ENCODE results near the gene DHX30.
"Not testable (repeated sequence)": the region's sequence is repeated elsewhere in the genome, so short reads cannot be mapped to it uniquely, and the experiment has no call there.

Gene DHX30

GRCh38 chr3:47802734-47803479, at the start of gene DHX30:
TSS of gene DHX30 (plus strand) at chr3:47803138. CDS start at chr3:47810684, 7,546 bp downstream.
- in situ Hi-C loops (cut with HindIII; ENCODE audit: low sequenced_read_pairs): no loop called here

GRCh38 chr3:47758261-47759025, 44.5 kb upstream of the DHX30 start:
- in situ Hi-C loops (cut with HindIII; ENCODE audit: low sequenced_read_pairs): no loop called here

- in situ Hi-C loops (cut with HindIII; ENCODE audit: low sequenced_read_pairs): not testable (repeated sequence)
Observed at GRCh38 chr3:47760207-47760606, 42.7 kb upstream of the DHX30 start.

GRCh38 chr3:47761046-47761445, 41.9 kb upstream of the DHX30 start:
- in situ Hi-C loops (cut with HindIII; ENCODE audit: low sequenced_read_pairs): no loop called here

- in situ Hi-C loops (cut with HindIII; ENCODE audit: low sequenced_read_pairs): no loop called here
Observed at GRCh38 chr3:47762233-47762632, 40.7 kb upstream of the DHX30 start.

GRCh38 chr3:47766186-47766585, 36.8 kb upstream of the DHX30 start:
- in situ Hi-C loops (cut with HindIII; ENCODE audit: low sequenced_read_pairs): no loop called here

GRCh38 chr3:47772047-47772446, 30.9 kb upstream of the DHX30 start:
- in situ Hi-C loops (cut with HindIII; ENCODE audit: low sequenced_read_pairs): loop anchor here (5.0 kb wide), 1 partner anchor 65 kb away; no protein-coding TSS in a partner anchor

- in situ Hi-C loops (cut with HindIII; ENCODE audit: low sequenced_read_pairs): loop anchor here (5.0 kb wide), 1 partner anchor 65 kb away; no protein-coding TSS in a partner anchor
Observed at GRCh38 chr3:47772788-47773187, 30.1 kb upstream of the DHX30 start.

- in situ Hi-C loops (cut with HindIII; ENCODE audit: low sequenced_read_pairs): no loop called here
Observed at GRCh38 chr3:47778746-47779145, 24.2 kb upstream of the DHX30 start.

- in situ Hi-C loops (cut with HindIII; ENCODE audit: low sequenced_read_pairs): no loop called here
Observed at GRCh38 chr3:47780741-47781684, 21.9 kb upstream of the DHX30 start.

GRCh38 chr3:47781685-47782445, 21.1 kb upstream of the DHX30 start, which contains the start of gene SMARCC1:
TSS of gene SMARCC1 (minus strand) at chr3:47781893. CDS start at chr3:47781797, 96 bp downstream.
- in situ Hi-C loops (cut with HindIII; ENCODE audit: low sequenced_read_pairs): no loop called here

- in situ Hi-C loops (cut with HindIII; ENCODE audit: low sequenced_read_pairs): no loop called here
Observed at GRCh38 chr3:47782446-47783308, 20.3 kb upstream of the DHX30 start.

GRCh38 chr3:47783673-47784072, 19.3 kb upstream of the DHX30 start:
- in situ Hi-C loops (cut with HindIII; ENCODE audit: low sequenced_read_pairs): no loop called here

- in situ Hi-C loops (cut with HindIII; ENCODE audit: low sequenced_read_pairs): no loop called here
Observed at GRCh38 chr3:47791193-47791855, 11.6 kb upstream of the DHX30 start.

- in situ Hi-C loops (cut with HindIII; ENCODE audit: low sequenced_read_pairs): no loop called here
Observed at GRCh38 chr3:47792699-47793098, 10.2 kb upstream of the DHX30 start.

- in situ Hi-C loops (cut with HindIII; ENCODE audit: low sequenced_read_pairs): no loop called here
Observed at GRCh38 chr3:47794544-47794943, 8.4 kb upstream of the DHX30 start.

GRCh38 chr3:47799733-47800132, 3.2 kb upstream of the DHX30 start:
- in situ Hi-C loops (cut with HindIII; ENCODE audit: low sequenced_read_pairs): no loop called here

- in situ Hi-C loops (cut with HindIII; ENCODE audit: low sequenced_read_pairs): no loop called here
Observed at GRCh38 chr3:47803480-47804025, 615 bp downstream of the DHX30 start.
